H9 (cell line): ENCODE data around the gene EHD1. TPM values are rescaled to one million over a fixed set of nuclear protein-coding genes. Genes with fewer than 3 reads are reported as not detected.

Experiments used
- DNase-seq: peaks from one replicate; pipeline ENCODE4 v3.0.0-alpha.2; 2017
- H2AFZ ChIP-seq: one replicate; pipeline ENCODE4 v1.6.1; 2013; ENCODE audit warnings: mild to moderate bottlenecking, low read length, control low read depth, moderate library complexity
- H2AK5ac ChIP-seq: 2 replicates; pipeline ENCODE4 v1.6.1; 2013; ENCODE audit warnings: low read length, control low read depth, mixed read lengths; ENCODE audit not compliant: insufficient read length
- H2BK120ac ChIP-seq: one replicate; pipeline ENCODE4 v1.6.1; 2013; ENCODE audit warnings: low read depth, mild to moderate bottlenecking, low read length, control low read depth, inconsistent platforms; ENCODE audit not compliant: poor library complexity, severe bottlenecking
- H2BK12ac ChIP-seq: 2 replicates; pipeline ENCODE4 v1.6.1; 2013; ENCODE audit warnings: low read length, control low read depth, mixed read lengths, low read depth; ENCODE audit not compliant: insufficient read length
- H2BK15ac ChIP-seq: 2 replicates; pipeline ENCODE4 v1.6.1; 2013; ENCODE audit warnings: low read depth, low read length, control low read depth
- H2BK20ac ChIP-seq: one replicate; pipeline ENCODE4 v1.6.1; 2013; ENCODE audit warnings: low read depth, mild to moderate bottlenecking, low read length, control low read depth, inconsistent platforms; ENCODE audit not compliant: poor library complexity, severe bottlenecking
- H2BK5ac ChIP-seq: 2 replicates; pipeline ENCODE4 v1.6.1; 2013; ENCODE audit warnings: low read length, control low read depth, mixed read lengths; ENCODE audit not compliant: insufficient read length
- H3K14ac ChIP-seq: 2 replicates; pipeline ENCODE4 v1.6.1; 2013; ENCODE audit warnings: low read length, control low read depth; ENCODE audit not compliant: insufficient read depth
- H3K18ac ChIP-seq: 2 replicates; pipeline ENCODE4 v1.6.1; 2013; ENCODE audit warnings: low read depth, mild to moderate bottlenecking, mixed read lengths, low read length, control low read depth; ENCODE audit not compliant: insufficient read length
- H3K23ac ChIP-seq: 2 replicates; pipeline ENCODE4 v1.6.1; 2013; ENCODE audit warnings: low read length, control low read depth, mixed read lengths, low read depth; ENCODE audit not compliant: insufficient read length
- H3K23me2 ChIP-seq: 2 replicates; pipeline ENCODE4 v1.6.1; 2013; ENCODE audit warnings: low read depth, mild to moderate bottlenecking, mixed read lengths, low read length, control low read depth; ENCODE audit not compliant: insufficient read length, poor library complexity, severe bottlenecking
- H3K27ac ChIP-seq: 2 replicates; pipeline ENCODE4 v1.5.1; 2013; ENCODE audit warnings: low read length, control low read depth, mixed read lengths, low read depth; ENCODE audit not compliant: insufficient read length
- H3K27me3 ChIP-seq: 2 replicates; pipeline ENCODE4 v1.6.1; 2013; ENCODE audit warnings: low read length, control low read depth, inconsistent platforms; ENCODE audit not compliant: insufficient read depth
- H3K4ac ChIP-seq: 2 replicates; pipeline ENCODE4 v1.6.1; 2013; ENCODE audit warnings: low read depth, mild to moderate bottlenecking, control low read depth, inconsistent platforms, low read length, moderate library complexity
- H3K4me1 ChIP-seq: 2 replicates; pipeline ENCODE4 v1.6.1; 2013; ENCODE audit warnings: low read length, control low read depth, inconsistent platforms; ENCODE audit not compliant: insufficient read depth
- H3K4me2 ChIP-seq: 2 replicates; pipeline ENCODE4 v1.6.1; 2013; ENCODE audit warnings: low read length, control low read depth, mixed read lengths; ENCODE audit not compliant: insufficient read length, insufficient read depth
- H3K56ac ChIP-seq: 2 replicates; pipeline ENCODE4 v1.6.1; 2013; ENCODE audit warnings: low read depth, mild to moderate bottlenecking, mixed read lengths, low read length, control low read depth; ENCODE audit not compliant: insufficient read length
- H3K79me1 ChIP-seq: 2 replicates; pipeline ENCODE4 v1.6.1; 2013; ENCODE audit warnings: low read depth, mild to moderate bottlenecking, moderate library complexity, low read length, control low read depth, inconsistent platforms; ENCODE audit not compliant: insufficient read depth, poor library complexity, severe bottlenecking
- H3K79me2 ChIP-seq: 2 replicates; pipeline ENCODE4 v1.6.1; 2013; ENCODE audit warnings: low read length, control low read depth, inconsistent platforms; ENCODE audit not compliant: insufficient read depth
- H3K9ac ChIP-seq: 2 replicates; pipeline ENCODE4 v1.6.1; 2013; ENCODE audit warnings: low read length, control low read depth, mixed read lengths; ENCODE audit not compliant: insufficient read length; ENCODE audit errors: extremely low read depth
- H3K9me3 ChIP-seq: one replicate; pipeline ENCODE4 v1.6.1; 2013; ENCODE audit warnings: low read depth, low read length, inconsistent platforms; ENCODE audit not compliant: control insufficient read depth
- H3T11ph ChIP-seq: one replicate; pipeline ENCODE4 v1.6.1; 2013; ENCODE audit warnings: mild to moderate bottlenecking, low read length, control low read depth, inconsistent platforms
- H4K20me1 ChIP-seq: one replicate; pipeline ENCODE4 v1.6.1; 2013; ENCODE audit not compliant: control insufficient read depth, insufficient read length, insufficient read depth
- H4K5ac ChIP-seq: 2 replicates; pipeline ENCODE4 v1.6.1; 2013; ENCODE audit warnings: low read depth, mild to moderate bottlenecking, mixed read lengths, low read length, control low read depth; ENCODE audit not compliant: insufficient read length
- H4K8ac ChIP-seq: replicated peaks from 2 replicates; pipeline ENCODE4 v1.6.1; 2013; ENCODE audit warnings: low read length, control low read depth, mixed read lengths, low read depth; ENCODE audit not compliant: insufficient read length
- H4K91ac ChIP-seq: 2 replicates; pipeline ENCODE4 v1.6.1; 2013; ENCODE audit warnings: low read depth, mild to moderate bottlenecking, moderate library complexity, mixed read lengths, low read length, control low read depth; ENCODE audit not compliant: insufficient read length
- H3K27ac Mint-ChIP-seq, 3 experiments: 2 replicates in 2 of 3; 3 replicates in 1 of 3; pipeline ENCODE4 v1.8.0; 2020 to 2021; ENCODE audit warnings: mixed read lengths in 3 of 3, mild to moderate bottlenecking in 1 of 3, moderate library complexity in 1 of 3
- H3K27me3 Mint-ChIP-seq: 2 replicates; pipeline ENCODE4 v1.8.0; 2021; ENCODE audit warnings: low read depth, mild to moderate bottlenecking, moderate library complexity, mixed read lengths
- H3K36me3 Mint-ChIP-seq, 3 experiments: 2 replicates in 2 of 3; 3 replicates in 1 of 3; pipeline ENCODE4 v1.8.0; 2020 to 2021; ENCODE audit warnings: low read depth in 3 of 3, mixed read lengths in 3 of 3; ENCODE audit not compliant: insufficient read depth in 1 of 3
- H3K4me1 Mint-ChIP-seq, 2 experiments: 2 replicates each; pipeline ENCODE4 v1.8.0; 2020; ENCODE audit warnings: mixed read lengths in 2 of 2
- H3K4me3 Mint-ChIP-seq, 2 experiments: 2 replicates in 1 of 2; 3 replicates in 1 of 2; pipeline ENCODE4 v1.8.0; 2020 to 2021; ENCODE audit warnings: mild to moderate bottlenecking in 2 of 2, mixed read lengths in 2 of 2, moderate library complexity in 1 of 2
- H3K9me3 Mint-ChIP-seq, 2 experiments: 2 replicates in 1 of 2; 3 replicates in 1 of 2; pipeline ENCODE4 v1.8.0; 2020; ENCODE audit warnings: mild to moderate bottlenecking in 2 of 2, mixed read lengths in 2 of 2, moderate library complexity in 1 of 2
- WGBS: extraction: QIAGEN DNeasy Blood & Tissue Kit; methylation state at CpG from one replicate; pipeline ENCODE4 v1.1.7; 2013; ENCODE audit warnings: missing lambda C conversion rate, low lambda C conversion rate, mixed read lengths; ENCODE audit not compliant: insufficient read length; ENCODE audit errors: extremely low coverage; 5-methylcytosine and 5-hydroxymethylcytosine counted together
- total RNA-seq: library from RNA; stranded (reverse); gene quantifications from 2 replicates; pipeline ENCODE4 v1.2.1, GENCODE V29; 2021
- TF ChIP-seq, protein P1 (sequence below): fragments of 200-600 bp; sonication (generic); conservative IDR thresholded peaks from 3 replicates; pipeline ENCODE4 v1.8.0; 2021; ENCODE audit warnings: antibody characterized with exemption, mild to moderate bottlenecking

The EHD1 gene
- total RNA-seq, 1 experiment from 2014 or later = 31.0 TPM

DNA sequence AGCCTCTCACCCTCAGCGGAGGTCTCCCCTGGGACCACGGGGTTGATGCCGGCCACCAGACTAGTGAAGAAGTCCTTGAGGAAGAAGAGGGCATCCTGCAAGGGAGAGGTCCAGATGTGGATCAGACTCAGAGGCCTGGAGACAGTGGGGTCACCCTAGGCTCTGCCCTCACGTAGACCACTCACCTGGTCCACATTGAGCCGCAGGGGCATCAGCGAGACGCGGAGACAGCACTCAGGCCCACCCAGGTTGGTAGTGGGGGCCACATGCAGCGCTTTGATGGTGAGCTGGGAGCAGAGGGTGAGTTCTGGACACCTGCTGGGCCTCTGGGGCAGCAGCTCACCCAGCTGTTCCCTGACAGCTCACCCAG, 19.6 kb upstream of the EHD1 start:
- H3K18ac ChIP-seq = no peak overlapping the region
- no CpG with 5 or more reads among the region's 9 CpGs for WGBS
- no peak overlapping the region for H3K23ac ChIP-seq
- no peak overlapping the region for H4K91ac ChIP-seq
- H3K56ac ChIP-seq = no peak overlapping the region
- no peak overlapping the region for H3K14ac ChIP-seq
- no peak overlapping the region for H3K4ac ChIP-seq
- no peak overlapping the region for H3T11ph ChIP-seq
- H3K79me1 ChIP-seq = no peaks in the 10 kb centered on the region
- H3K4me1 Mint-ChIP-seq = peaks cover 0 to 3% of the 10 kb centered on the region in 2 experiments; a peak in 1 of 4 replicates
- no peak overlapping the region for H2BK15ac ChIP-seq
- H4K8ac ChIP-seq = no peak overlapping the region
- H3K27ac Mint-ChIP-seq = no peak overlapping the region; a peak in 1 of 7 replicates
- peaks cover 4% of the 10 kb centered on the region for H4K20me1 ChIP-seq
- H3K23me2 ChIP-seq = no peaks in the 10 kb centered on the region
- H2BK120ac ChIP-seq = no peak overlapping the region
- no peak overlapping the region for H2BK12ac ChIP-seq
- no peak overlapping the region for H2BK20ac ChIP-seq
- H3K4me2 ChIP-seq = no peak overlapping the region
- no peaks in the 10 kb centered on the region for H3K79me2 ChIP-seq
- no peaks in the 10 kb centered on the region for H3K27me3 ChIP-seq
- no peak for DNase-seq
- no peak overlapping the region for H2AFZ ChIP-seq
- H3K9me3 ChIP-seq = no peaks in the 10 kb centered on the region
- TF ChIP-seq, protein P1, sequence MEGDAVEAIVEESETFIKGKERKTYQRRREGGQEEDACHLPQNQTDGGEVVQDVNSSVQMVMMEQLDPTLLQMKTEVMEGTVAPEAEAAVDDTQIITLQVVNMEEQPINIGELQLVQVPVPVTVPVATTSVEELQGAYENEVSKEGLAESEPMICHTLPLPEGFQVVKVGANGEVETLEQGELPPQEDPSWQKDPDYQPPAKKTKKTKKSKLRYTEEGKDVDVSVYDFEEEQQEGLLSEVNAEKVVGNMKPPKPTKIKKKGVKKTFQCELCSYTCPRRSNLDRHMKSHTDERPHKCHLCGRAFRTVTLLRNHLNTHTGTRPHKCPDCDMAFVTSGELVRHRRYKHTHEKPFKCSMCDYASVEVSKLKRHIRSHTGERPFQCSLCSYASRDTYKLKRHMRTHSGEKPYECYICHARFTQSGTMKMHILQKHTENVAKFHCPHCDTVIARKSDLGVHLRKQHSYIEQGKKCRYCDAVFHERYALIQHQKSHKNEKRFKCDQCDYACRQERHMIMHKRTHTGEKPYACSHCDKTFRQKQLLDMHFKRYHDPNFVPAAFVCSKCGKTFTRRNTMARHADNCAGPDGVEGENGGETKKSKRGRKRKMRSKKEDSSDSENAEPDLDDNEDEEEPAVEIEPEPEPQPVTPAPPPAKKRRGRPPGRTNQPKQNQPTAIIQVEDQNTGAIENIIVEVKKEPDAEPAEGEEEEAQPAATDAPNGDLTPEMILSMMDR = no peak
- no peaks in the 10 kb centered on the region for H3K4me1 ChIP-seq
- H3K4me3 Mint-ChIP-seq = no peak overlapping the region
- H3K27ac ChIP-seq = no peak overlapping the region
- H4K5ac ChIP-seq = no peak overlapping the region
- no peak overlapping the region for H2AK5ac ChIP-seq
- no peaks in the 10 kb centered on the region for H3K9me3 Mint-ChIP-seq
- no peak overlapping the region for H2BK5ac ChIP-seq
- no peaks in the 10 kb centered on the region for H3K27me3 Mint-ChIP-seq
- peaks cover 0 to 30% (median 27%) of the 10 kb centered on the region in 3 experiments; a peak in 6 of 7 replicates for H3K36me3 Mint-ChIP-seq
- no peak overlapping the region for H3K9ac ChIP-seq
